GM06990 (cell line): ENCODE data around the gene IQGAP3.
A peak's percentile ranks its signal among the peaks of the same experiment; 100 is the strongest.

Source experiments
- DNase-seq: peaks from one replicate; pipeline ENCODE4 v3.0.0-alpha.2; 2011; ENCODE audit not compliant: insufficient read length; ENCODE audit errors: extremely low read depth
- H3K27me3 ChIP-seq: replicated peaks from 2 replicates; pipeline ENCODE4 v1.6.0; 2011; ENCODE audit warnings: low read length; ENCODE audit not compliant: control insufficient read depth, insufficient read depth
- H3K36me3 ChIP-seq: 2 replicates; pipeline ENCODE4 v1.5.1; 2011; ENCODE audit warnings: low read length; ENCODE audit not compliant: control insufficient read depth, insufficient read depth
- H3K4me3 ChIP-seq: replicated peaks from 2 replicates; pipeline ENCODE4 v1.5.1; 2011; ENCODE audit warnings: low read depth, mild to moderate bottlenecking, control low read depth, low read length
- CTCF ChIP-seq: IDR thresholded peaks from 2 replicates; pipeline ENCODE4 v1.5.1; 2011; ENCODE audit warnings: low read length, control low read depth, mild to moderate bottlenecking, inconsistent platforms; ENCODE audit not compliant: insufficient read depth, poor library complexity, severe bottlenecking

IQGAP3 gene

GRCh38 chr1:156601122-156601830 is 28.9 kb upstream of the IQGAP3 start, which contains the start of gene GPATCH4:
Gene GPATCH4 (minus strand): TSS chr1:156601479.
- H3K4me3 ChIP-seq, result peak within 1 kb of the TSS; percentile 80
- no peak for TF ChIP-seq CTCF
- H3K36me3 ChIP-seq, result peaks cover 10% of the 10 kb centered on the region
- no peaks in the 10 kb centered on the region for H3K27me3 ChIP-seq
- DNase-seq, result peak; percentile 82

- Histone ChIP-seq H3K4me3 (peak overlapping the region; percentile 80), H3K36me3 (peaks cover 15% of the 10 kb centered on the region), H3K27me3 (no peaks in the 10 kb centered on the region)
- DNase-seq, result no peak
- TF ChIP-seq CTCF, result no peak
Observed at GRCh38 chr1:156600733-156601121, 28.4 kb upstream of the IQGAP3 start.

GRCh38 chr1:156599811-156600210 is 27.4 kb upstream of the IQGAP3 start:
- DNase-seq, result no peak
- peak; percentile 17 for TF ChIP-seq CTCF
- peaks cover 17% of the 10 kb centered on the region for H3K36me3 ChIP-seq
- H3K4me3 ChIP-seq, result peak overlapping the region; percentile 80; the same call in 1 of the 2 replicates
- H3K27me3 ChIP-seq, result no peaks in the 10 kb centered on the region

GRCh38 chr1:156598731-156599432 is 26.5 kb upstream of the IQGAP3 start:
- DNase-seq, result no peak
- Histone ChIP-seq H3K36me3 (peaks cover 20% of the 10 kb centered on the region), H3K27me3 (no peaks in the 10 kb centered on the region), H3K4me3 (no peak overlapping the region)
- no peak for TF ChIP-seq CTCF

GRCh38 chr1:156598125-156598524 is 25.8 kb upstream of the IQGAP3 start:
- H3K27me3 ChIP-seq, result no peaks in the 10 kb centered on the region
- H3K4me3 ChIP-seq, result no peak overlapping the region
- no peak for DNase-seq
- TF ChIP-seq CTCF, result no peak
- peaks cover 20% of the 10 kb centered on the region for H3K36me3 ChIP-seq
